Putamen (tissue), 1 donor: ENCODE data around the gene NOTUM.

Experiments
- DNase-seq: peaks from one replicate; pipeline ENCODE4 v3.0.0-alpha.2; 2016; ENCODE audit warnings: low spot score

NOTUM gene

DNA sequence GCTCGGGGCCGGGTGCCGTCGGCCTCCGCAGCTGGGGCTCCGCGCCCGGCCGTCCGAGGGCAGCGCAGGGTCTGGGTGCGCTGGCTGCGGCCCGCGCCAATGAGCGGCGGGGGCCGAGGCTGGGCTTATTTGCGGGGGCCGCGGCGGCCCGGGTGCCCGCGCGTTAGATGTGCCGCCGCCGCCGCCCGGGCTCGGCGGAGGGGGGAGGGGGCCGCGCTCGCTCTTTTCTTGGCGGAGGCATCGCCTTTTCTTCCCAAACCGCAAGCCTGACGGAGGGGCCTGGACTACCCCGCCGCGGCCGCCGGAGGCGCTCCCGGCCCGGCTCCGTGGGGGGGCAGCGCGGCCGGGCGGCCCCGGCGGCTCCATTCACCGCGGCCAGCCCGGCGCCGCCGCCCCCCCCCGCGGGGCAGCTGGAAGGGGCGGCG lies at the start of gene NOTUM:
Gene NOTUM, minus strand, starts transcription at position 101 of the 425 bp plus-strand sequence. CDS start 278 bp downstream, outside the sequence.
- DNase-seq = no peak

DNA sequence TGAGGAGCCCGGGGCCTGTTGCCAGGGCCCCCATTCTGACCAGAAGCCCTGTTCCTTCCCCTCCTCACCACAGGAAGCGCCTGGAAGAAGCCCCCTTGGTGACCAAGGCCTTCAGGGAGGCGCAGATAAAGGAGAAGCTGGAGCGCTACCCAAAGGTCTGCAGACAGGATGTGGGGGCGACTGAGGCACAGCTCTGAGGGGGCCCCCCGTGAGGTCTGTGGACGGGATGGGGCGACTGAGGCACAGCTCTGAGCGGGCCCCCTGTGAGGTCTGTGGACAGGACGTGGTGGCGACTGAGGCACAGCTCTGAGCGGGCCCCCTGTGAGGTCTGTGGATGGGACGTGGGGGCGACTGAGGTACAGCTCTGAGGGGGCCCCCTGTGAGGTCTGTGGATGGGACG lies 48.4 kb upstream of the NOTUM start:
- DNase-seq = no peak

DNA sequence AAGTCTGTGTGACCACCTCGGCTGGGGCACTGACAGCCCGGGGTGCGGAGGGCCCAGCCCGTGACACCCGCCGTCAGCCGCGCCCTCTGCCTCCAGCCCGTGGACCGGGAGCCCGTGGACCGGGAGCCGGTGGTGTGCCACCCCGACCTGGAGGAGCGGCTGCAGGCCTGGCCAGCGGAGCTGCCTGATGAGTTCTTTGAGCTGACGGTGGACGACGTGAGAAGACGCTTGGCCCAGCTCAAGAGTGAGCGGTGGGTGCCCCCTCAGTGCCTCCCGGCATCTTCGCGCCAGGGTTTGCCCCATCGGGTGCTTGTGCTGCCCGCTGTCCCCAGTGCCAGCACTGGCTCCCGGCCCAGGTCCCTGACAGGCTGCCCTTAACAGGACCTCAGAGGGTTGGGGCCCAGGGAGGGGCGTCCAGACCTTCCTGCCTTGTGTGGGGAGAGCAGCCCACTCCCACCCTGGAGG lies 48.0 kb upstream of the NOTUM start:
- no peak for DNase-seq

DNA sequence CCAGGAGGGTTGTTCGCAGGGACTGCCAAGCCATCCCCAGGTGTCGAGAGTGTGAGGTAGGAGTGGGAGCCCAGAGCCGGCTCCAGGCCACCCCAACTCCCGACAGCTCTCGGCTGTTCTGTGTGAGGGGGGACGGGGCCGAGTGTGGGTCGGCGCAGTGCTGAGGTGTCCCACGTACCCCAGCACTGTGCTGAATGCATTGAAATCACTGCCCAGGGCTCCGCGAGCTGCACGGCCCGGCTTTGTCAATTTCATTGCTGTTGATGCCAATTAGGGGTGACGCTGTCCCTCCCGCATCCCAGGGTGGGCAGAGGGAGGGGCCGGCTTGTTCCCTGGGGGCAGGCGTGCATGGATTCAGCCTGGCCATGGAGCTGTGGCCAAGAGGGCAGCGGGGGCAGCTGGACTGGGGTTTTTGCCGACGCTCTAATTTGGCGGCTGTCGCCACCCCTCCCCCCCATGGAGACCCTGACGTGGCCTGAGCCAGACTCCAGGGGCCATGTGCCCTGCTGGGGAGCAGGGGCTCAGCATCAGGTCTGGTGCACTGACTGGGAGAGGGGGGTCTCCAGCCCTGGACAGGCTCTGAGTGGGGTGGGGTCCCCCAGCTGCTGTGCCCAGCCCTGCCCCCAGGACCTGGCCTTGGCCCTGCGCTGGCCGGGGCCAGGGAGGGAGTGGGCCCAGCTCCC lies 47.4 kb upstream of the NOTUM start:
- no peak for DNase-seq

DNA sequence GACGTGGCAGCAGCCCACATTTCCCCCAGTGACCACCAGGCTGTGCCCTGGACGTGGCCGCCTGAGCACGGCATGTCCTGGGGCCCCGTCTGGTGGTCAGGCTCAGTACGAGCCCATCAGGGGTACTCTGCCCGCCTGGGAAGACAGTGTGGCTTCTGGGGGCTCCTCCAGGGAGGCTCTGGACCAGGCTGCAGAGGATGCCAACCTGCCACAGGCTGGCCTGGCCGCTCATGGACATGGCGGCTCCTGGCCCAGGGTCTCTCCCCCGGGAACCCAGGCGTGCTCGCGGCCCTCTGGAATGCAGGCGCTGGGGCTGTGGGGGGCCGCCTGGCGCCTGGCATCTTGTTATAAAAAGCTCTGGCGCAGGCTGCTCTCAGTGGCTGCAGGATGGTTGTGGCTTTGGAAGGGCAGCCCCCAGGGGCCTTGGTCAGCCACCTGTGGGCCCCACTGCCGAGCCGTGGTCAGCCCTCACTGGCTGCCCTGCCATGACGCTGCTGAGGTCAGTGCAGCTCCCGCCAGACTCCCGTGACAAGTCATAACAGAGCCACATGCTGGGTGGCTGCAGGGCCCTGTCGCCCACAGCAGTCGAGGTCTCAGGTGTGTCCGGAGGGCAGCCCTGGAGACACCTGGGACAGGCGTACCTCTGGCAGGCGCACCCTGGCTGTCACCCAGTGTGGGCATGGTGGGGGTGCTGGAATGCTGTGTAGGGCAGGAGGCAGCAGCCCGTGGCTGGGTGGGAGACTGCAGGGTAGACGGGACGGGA lies 46.7 kb upstream of the NOTUM start:
- DNase-seq = no peak

DNA sequence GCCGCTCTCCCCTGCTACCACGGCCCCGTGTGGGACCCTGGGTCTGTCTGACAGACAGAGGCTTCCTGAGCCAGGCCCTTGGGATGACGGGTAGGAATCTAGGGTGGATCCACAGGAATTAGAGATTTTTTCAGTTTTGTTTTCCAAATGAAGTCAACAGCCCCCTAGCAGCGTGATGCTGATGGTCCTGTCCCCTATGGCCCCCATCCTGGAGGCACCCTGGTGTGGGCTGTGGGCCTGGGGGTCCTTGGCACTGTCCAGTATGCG lies 46.2 kb upstream of the NOTUM start:
- no peak for DNase-seq

DNA sequence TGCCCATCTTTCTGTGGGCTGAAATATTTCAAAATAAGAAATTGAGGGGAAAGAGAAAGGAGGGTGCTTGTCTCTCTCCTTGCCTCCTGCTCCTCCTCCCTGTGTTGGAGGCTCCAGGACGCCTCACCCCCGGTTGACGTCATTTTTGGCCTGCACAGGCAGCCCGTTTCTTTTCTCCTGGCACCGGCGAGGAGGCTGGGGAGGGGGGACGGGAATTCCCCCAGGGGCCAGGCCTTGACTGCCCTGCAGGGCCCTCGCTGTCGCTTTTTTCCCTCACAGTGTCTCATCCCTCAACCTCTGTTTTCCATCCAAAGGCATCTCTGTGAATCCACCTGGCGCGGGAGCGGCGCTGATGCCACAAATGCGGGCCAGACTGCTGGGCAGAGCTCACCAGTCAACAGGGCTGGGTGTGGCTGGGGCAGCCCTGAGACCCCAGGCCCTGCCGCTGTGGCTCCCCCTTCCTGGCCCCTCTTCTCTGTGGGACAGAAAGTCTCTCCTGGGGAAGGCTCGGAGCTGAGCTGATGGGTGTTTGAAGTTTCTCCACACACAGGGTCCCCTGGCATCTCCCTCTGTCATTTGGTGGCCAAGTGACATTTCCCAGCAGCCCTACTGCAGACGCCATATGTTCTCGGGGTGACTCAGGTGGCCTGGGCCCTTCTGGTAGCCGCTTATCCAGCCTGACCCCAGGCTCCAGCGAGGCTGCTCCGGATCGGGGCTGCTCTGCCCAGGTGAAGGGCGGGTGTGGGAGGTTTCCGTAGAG lies 45.7 kb upstream of the NOTUM start:
- DNase-seq = no peak

DNA sequence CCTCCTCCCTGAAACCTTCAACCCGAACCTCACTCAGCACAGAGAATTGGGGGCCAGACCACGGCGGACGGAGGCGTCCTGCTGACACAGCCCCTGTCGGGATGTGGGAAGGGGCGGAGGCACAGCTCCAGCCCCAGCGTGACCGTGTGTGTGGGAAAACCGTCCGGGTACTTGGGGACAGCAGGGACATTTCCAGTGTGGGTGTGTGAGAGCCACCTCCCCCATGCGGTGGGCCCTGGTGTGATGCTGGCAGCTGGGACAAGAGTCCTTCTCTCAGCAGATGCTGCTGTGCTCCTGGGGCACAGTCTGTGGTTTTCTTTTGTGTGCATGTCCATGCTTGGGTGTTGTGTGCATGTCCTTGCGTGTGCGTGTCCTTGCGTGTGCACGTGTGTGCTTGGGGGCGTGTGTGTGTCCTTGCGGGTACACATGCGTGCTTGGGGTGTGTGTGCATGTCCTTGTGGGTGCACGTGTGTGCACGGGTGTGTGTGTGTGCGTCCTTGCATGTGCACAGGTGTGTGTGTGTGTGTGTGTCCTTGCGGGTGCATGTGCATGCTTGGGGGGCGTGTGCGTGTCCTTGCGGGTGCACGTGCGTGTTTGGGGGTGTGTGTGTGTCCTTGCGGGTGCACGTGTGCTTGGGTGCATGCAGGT lies 44.8 kb upstream of the NOTUM start:
- no peak for DNase-seq

DNA sequence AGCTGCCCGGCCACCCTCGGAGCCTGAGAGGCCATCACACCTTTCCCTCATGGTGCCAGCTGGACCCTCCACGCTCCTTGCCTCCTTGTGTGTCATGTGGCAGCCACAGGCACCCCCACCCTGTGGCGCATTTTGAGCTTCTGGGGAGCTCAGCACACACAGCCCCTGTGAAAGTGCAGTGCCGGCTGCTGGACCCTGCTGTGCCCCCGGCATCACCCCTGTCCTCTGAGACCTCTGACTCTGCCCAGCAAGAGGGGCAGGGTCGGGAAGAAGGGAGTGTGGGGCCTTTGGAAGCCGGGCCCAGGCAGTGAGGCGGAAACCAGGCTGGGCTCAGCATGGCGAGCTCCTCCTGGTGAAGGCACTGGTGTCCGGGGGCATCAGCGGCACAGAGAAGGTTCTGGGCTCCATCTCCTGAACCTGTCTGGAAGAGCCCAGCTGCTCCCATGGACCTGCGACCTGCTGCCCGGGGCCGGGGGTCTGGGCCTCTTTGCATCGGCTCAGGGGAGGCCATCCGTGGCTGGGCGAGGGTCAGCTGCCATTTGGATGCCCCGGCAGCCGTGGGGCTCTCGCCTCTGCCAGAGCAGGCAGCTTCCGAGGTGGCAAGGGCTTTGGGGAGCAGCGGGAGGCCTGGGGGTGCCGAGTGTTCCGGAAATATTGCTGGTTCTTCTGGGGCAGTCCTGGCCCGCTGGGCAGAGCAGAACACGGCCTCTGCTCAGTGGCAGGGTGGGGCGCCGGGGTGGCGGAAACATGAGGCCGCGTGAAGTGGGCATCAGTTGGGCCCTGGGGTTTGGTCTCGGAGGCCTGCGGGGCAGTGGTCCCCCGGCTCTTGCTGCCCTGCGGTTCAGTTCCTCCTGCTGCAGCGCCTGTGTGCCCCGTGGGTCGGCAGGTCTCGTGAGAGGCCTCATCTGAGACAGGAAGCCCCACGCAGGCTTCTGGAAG lies 43.8 kb upstream of the NOTUM start:
- no peak for DNase-seq

DNA sequence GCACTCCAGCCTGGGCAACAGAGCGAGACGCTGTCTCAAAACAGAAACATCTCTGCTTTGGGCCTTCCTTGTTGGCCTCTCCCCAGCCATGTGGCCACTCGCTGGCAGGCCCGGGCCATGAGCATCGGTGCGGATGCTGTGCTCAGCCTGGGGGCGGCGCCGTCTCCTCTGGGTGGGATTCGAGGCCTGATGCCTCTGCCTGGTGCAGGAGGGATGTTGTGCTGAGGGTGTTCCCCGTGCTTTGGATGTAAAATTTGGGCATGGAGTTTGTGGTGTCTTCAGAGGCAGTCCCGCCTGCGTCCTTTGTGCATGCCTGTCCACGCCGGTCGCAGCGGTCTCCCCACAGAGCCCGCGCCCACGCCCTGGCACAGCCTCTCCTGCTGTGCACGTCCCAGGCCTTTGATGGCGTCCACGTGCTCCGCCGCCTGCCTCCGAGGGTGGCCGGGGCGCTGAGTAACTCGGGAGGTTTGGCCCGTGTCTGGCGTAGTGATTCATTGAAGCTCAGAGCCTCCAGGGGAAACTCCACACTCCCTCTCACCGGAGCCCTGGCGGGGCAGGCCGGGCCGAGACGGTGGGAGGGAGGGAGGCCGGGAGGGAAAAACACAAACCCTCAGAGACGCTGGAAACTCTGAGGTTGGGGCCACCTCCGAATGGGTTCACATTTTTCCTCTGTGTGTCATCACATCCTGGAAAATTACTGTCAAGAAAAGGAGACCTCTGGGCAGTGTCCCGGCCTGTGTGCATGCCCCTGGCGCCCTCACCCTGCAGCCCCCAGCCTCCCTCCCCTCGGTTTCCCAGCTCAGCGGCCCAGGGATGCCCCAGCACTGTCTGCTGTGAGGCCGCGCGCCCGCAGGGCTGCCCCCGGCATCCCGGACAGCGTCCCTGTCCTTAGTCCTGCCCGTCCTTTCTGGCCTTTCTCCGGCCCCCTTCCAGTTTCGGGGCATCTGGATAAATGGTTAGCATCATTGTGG lies 42.7 kb upstream of the NOTUM start:
- no peak for DNase-seq

DNA sequence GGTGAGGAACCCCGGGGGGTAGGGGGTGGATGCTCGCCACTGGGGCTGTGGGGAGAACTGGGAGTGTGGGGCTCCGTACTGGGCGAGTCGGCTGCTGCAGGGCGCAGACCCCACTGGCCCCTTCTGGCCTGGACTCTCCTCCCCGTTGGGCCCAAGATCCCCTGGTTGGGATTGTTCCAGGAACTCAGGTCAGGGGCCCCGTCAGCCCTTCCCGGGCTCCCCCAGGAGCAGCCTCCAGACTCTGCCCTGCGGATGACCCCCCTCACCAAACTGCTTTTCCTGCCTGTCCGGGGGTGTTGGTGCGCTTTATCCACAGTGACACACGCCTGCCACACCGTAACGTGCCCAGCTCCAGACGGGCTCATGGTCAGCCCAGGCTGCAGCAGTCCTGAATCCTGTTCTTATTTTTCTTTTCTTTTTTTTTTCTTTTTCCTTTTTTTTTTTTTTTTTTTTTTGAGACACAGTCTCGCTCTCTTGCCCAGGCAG lies 40.6 kb upstream of the NOTUM start:
- no peak for DNase-seq

DNA sequence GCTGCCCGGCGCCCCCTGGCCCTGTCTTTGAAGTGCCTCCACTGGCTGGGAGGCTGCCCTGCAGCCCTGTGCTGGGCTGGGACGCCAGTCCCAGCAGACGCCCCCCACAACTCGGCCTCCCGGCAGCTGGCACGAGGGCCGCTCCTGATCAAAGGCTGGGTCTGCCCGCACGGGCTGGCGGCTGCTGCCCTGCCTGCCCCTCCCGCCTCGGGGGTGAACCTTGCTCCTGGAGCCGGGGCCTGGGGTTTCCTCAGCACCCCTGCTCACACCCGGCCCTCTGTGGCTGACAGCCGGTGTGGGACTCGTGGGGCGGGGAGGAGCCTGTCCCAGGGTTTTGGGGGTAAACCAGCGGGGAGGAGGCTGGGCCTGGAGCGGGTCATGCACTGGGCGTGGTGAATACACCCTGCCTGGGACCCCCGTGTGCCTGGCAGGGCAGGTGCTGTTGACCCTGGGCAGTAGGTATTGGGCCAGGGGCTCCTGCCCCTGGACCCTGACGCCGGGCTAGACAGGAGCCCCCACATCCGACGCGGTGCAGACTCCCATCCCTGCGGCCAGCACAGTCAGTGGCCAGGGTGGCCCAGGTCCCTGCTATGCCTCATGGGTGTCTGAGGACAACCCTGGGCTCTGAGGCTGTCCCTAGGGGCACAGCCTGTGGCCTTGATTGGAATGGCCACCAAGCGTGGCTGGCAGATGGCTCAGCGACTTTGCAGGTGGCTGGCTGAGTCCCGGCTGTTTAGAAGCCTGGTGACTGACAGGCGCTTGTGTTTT lies 40.0 kb upstream of the NOTUM start:
- DNase-seq = no peak

DNA sequence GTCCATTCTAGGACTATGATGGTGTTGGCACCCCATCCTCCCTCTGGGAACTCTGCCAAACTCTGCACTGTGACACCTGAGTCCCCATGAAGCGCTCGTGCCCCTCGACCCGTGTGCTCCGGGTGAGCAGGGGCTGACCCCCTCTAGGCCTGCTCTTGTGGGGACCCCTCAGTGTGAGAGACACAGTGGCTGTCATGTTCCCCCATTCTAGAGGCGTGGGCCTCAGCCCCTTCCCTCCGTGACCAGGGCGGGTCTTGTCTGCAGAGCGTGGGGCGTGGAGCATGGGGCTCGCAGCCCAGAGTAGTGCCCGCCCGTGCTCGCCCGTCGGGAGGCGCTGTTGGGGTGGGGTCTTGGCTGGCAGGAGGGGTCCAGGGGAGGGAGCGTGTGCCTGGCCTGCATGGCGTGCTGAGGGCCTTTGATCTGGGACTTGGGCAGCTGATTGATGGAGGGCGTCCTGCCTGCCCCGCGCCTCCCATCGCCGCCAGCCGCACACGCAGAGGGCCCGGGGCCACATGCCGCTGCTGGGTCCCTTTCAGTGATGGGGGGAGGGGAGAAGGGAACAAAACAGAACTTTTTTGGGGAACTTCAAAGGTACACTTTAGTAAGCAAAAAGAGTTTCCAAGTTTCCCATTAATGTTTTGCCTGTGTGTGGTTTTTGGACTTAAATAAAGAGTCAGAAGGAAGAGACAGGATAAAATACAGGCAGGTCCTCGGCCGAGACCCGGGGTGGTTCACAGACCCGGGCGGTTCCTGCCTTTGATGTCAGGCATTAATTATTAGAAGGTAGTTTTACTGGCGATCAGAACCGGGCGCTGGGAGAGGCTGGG lies 39.2 kb upstream of the NOTUM start:
- DNase-seq = no peak

DNA sequence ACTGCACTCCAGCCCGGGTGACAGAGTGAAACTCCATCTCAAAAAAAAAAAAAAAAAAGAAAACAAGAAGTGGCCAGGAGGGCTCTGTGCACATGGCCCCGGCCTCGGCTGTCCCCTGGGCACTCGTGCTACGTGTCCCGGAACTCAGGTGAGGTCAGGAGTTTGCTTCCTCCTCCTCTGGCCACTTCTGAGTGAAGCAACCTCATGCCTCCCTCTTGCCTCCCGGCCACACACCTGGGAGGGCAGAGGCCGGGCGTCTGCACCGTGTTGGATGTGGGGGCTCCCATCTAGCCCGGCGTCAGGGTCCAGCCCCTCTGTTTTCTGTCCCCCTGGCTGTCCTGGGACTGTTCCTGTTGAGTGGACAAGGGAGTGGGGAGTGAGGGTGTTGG lies 38.6 kb upstream of the NOTUM start:
- DNase-seq = no peak

DNA sequence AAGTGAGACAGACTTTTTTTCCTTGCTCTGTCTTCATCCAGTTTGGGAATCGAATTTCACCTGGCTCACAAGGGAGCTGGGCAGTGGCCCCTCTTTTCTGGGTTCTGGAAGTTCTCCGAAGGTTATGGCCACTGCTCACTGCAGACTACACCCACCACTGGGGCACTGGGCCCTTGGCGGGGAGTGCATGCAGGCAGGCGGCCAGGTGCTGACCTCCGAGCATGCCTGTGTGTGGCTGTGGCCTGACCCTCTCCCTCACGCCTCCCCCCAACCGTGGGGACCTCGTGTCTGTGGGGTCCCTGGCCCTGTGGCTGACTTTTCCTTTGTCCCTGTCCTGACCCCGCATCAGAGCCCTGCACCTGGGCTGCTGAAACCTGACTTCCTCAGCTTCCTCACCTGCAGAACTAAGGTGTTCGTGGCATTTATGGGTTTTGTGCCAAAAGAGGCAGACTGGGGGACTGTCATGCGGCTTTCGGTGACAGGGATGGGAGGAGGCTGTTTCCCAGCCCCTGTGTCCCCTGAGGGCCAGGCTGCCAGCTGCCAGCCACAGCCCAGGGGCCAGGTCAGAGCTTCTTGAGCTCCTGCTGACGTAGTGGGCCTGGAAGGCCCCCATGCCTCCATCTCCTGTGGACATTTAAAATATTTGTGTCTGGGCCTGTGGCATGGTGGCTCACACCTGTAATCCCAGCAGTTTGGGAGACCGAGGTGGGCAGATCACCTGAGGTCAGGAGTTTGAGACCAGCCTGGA lies 37.9 kb upstream of the NOTUM start:
- no peak for DNase-seq

DNA sequence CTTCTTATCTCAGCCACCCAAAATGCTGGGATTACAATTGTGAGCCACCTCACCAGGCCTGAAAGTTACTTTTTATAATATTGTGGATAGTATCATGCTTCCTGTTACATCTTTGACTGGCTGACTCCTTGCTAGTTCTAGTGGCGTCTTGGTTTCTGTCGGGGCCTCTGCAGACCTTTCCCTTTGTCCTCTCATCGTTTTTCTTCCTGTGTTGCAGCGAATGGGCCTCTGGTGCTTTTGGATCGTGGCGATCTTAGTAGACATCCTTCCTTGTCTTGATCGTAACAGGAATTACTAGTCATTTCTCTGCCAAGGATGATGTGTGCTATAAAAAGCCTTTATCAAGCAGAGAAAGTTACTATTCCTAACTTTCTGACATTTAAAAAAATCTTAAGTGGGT lies 37.2 kb upstream of the NOTUM start:
- no peak for DNase-seq

DNA sequence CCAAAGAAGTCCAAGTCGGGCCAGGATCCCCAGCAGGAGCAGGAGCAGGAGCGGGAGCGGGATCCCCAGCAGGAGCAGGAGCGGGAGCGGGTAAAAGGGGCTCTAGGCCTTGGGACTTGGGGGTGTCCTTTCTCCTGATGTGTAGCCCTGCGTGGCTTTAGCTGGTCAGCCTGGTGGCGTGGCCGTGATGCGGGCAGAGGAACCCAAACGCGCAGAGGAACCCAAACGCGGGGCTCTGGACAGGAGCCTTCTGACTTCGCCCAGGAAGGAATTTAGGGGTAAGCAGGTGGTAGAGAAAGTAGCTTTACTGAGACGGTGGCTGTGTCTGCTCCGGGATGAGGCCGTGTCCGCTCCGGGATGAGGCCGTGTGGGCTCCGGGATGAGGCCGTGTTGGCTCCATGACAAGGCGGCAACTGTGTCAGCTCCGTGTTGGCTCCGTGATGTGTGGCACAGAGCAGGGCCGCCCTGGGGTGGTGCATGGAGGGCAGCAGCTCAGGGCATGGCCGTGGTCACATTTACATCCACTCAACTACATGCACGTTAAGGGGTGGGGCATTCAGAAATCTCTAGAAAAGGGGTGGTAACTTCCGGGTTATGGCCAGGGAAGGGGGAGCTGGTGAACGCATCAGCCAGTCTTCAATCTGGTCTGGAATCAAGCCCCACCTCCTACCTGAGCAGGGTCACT lies 35.9 kb upstream of the NOTUM start:
- no peak for DNase-seq
